Transverse colon (tissue), 4 donors: Measurements from ENCODE around the gene SOBP. TPM values are rescaled to one million over a fixed set of nuclear protein-coding genes. Genes with fewer than 3 reads are reported as not detected.

Source experiments
- DNase-seq: peaks from one replicate; pipeline ENCODE4 v3.0.0-alpha.2; 2019
- H3K27ac ChIP-seq, 4 donors: fragments of 200-600 bp; sonication (generic); 2 replicates each; pipeline ENCODE4 v1.5.1; 2016 to 2018; ENCODE audit warnings: inconsistent platforms in 4 of 4
- H3K27me3 ChIP-seq: fragments of 200-600 bp; sonication (generic); 2 replicates; pipeline ENCODE4 v1.5.1; 2017; ENCODE audit warnings: inconsistent platforms
- H3K36me3 ChIP-seq, 4 donors: fragments of 200-600 bp; sonication (generic); 2 replicates each; pipeline ENCODE4 v1.5.1; 2017 to 2019; ENCODE audit warnings: inconsistent platforms in 4 of 4
- H3K4me1 ChIP-seq, 4 donors: fragments of 200-600 bp; sonication (generic); 2 replicates each; pipeline ENCODE4 v1.5.1; 2017 to 2020; ENCODE audit warnings: inconsistent platforms in 4 of 4
- H3K4me3 ChIP-seq, 4 donors: fragments of 200-600 bp; sonication (generic); 1 replicate in 1 of 4; 2 replicates in 3 of 4; pipeline versions ENCODE4 v1.5.1 to v1.6.1; 2017 to 2019; ENCODE audit warnings: inconsistent platforms in 4 of 4
- H3K9me3 ChIP-seq, 2 donors: fragments of 200-600 bp; sonication (generic); 2 replicates each; pipeline ENCODE4 v1.5.1; 2017 to 2019; ENCODE audit warnings: inconsistent platforms in 2 of 2
- EP300 ChIP-seq: sonication (generic); formaldehyde crosslinking; IDR thresholded peaks from one replicate; pipeline ENCODE4 v1.6.1; 2017; ENCODE audit warnings: antibody characterized with exemption, low read depth
- POLR2A ChIP-seq: fragments of 450-650 bp; IDR thresholded peaks from one replicate; pipeline ENCODE4 v1.6.1; 2016; ENCODE audit warnings: antibody characterized with exemption, mild to moderate bottlenecking, moderate library complexity
- POLR2AphosphoS5 ChIP-seq, 3 donors: sonication (generic); formaldehyde crosslinking; IDR thresholded peaks; one replicate each; pipeline ENCODE4 v1.6.1; 2016; ENCODE audit warnings: antibody characterized with exemption in 3 of 3
- WGBS, 2 donors: methylation state at CpG; one replicate each; pipeline ENCODE4 v1.1.5; 2018; ENCODE audit warnings: low coverage in 1 of 2; 5-methylcytosine and 5-hydroxymethylcytosine counted together
- in situ Hi-C, 4 donors: fragments of 200-750 bp; cut with MboI; loops; one replicate each; pipeline versions ENCODE4 v1.15.0 to v1.15.1; 2017; ENCODE audit warnings: low sequenced_read_pairs in 3 of 4, low pct_ligation_motif_present in 1 of 4, low pct_unique_long_range_greater_than_20kb in 1 of 4
- intact Hi-C: fragments of 100-400 bp; cut with DNase I; formaldehyde crosslinking; loops from one replicate; pipeline ENCODE4 v1.15.1; 2023; ENCODE audit warnings: low total_unique reads
- total RNA-seq, 4 donors: library from RNA; depleted of rRNA; stranded (reverse); fragments of >200 nt; gene quantifications; one replicate each; pipeline ENCODE4 v1.1.0, GENCODE V29; 2016
- TF ChIP-seq, protein P1 (sequence below), 5 experiments: fragments of 200-600 bp in 3 of 5; fragments of 450-650 bp in 2 of 5; sonication (generic) in 3 of 5; IDR thresholded peaks; 1 replicate in 2 of 5; 2 replicates in 3 of 5; pipeline ENCODE4 v1.5.1; 2016 to 2017; ENCODE audit warnings: antibody characterized with exemption in 5 of 5, inconsistent platforms in 3 of 5, mild to moderate bottlenecking in 2 of 5, moderate library complexity in 1 of 5

The SOBP gene
- total RNA-seq, 4 donors from 2014 or later, result 2.6 to 15.9 (median 4.6) TPM

DNA sequence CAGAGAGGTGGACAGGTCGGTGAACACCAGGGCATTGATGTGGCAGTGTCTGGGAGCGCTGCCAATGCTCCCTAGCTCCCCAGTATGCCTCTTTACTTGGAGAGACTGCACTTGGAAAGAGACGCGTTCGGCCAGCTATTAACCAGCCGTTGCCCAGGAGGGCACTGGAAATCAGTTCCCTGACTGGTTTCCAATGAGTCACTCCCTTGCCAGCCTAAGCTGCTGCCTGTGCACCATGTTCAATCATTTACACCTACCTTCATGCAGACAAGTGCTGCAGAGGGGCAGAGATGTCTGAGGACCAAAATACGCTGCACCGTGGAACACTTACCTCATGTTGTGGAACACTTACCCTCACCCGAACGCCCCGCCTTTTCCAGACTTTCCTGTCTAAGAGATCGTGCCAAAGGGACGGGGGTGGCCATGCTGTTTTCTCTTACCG lies 151.6 kb downstream of the SOBP start:
- Histone ChIP-seq H3K4me1 (peaks cover 0 to 7% (median 0%) of the 10 kb centered on the region in 4 donors), H3K36me3 (no peaks in the 10 kb centered on the region), H3K9me3 (no peaks in the 10 kb centered on the region), H3K27ac (no peak overlapping the region), H3K27me3 (no peaks in the 10 kb centered on the region), H3K4me3 (no peak overlapping the region)
- intact Hi-C loops (no loop called here), in situ Hi-C loops (no loop called here)
- 77 to 80% methylated on average over 7 to 14 of the region's 14 CpGs for WGBS, 2 donors
- TF ChIP-seq EP300 (no peak), POLR2A (no peak), POLR2AphosphoS5 (IDR thresholded peaks at IDR 0.05) (no peak)
- TF ChIP-seq, protein P1, sequence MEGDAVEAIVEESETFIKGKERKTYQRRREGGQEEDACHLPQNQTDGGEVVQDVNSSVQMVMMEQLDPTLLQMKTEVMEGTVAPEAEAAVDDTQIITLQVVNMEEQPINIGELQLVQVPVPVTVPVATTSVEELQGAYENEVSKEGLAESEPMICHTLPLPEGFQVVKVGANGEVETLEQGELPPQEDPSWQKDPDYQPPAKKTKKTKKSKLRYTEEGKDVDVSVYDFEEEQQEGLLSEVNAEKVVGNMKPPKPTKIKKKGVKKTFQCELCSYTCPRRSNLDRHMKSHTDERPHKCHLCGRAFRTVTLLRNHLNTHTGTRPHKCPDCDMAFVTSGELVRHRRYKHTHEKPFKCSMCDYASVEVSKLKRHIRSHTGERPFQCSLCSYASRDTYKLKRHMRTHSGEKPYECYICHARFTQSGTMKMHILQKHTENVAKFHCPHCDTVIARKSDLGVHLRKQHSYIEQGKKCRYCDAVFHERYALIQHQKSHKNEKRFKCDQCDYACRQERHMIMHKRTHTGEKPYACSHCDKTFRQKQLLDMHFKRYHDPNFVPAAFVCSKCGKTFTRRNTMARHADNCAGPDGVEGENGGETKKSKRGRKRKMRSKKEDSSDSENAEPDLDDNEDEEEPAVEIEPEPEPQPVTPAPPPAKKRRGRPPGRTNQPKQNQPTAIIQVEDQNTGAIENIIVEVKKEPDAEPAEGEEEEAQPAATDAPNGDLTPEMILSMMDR (IDR thresholded peaks at IDR 0.05), result no peak
- no peak for DNase-seq

DNA sequence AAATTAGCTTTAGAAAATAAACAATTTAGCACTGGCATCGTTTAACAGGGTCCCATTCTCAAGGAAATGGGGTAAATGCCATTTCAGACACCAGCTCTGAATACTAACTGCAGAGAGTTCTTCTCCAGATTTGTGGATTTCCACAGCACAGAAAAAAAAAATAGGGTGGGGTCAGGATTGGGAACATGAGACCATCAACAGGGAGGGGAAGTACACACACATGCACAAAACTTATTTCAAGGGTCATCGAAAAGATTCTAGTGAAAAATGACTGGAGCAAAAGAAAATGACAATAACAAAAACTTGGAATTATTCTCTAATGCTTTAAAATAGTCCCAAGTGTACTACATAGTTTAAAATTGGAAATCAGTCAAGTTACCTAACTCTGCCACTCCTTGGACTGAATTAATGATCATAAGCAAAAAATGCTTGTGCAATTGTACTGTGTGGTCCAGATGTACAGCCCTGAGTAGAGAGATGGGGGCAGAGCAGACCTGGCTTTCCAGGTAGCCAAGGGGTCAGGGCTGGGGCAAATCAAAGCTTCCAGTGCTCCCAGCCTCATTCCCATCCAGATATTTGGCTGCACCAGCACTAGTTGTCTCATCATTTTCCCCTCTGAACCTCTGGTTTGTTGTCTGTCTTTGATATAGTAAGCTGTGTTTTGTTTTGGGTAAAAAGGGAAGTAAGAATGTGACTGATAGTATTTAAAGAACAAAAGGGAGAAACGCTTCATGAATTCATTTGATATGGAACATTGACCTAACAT lies 152.4 kb downstream of the SOBP start:
- no peak overlapping the region for H3K4me3 ChIP-seq
- H3K27me3 ChIP-seq, result no peaks in the 10 kb centered on the region
- TF ChIP-seq POLR2A, result no peak
- TF ChIP-seq POLR2AphosphoS5 (IDR thresholded peaks at IDR 0.05), result no peak
- TF ChIP-seq, protein P1 (IDR thresholded peaks at IDR 0.05), result no peak
- TF ChIP-seq EP300, result no peak
- WGBS, 2 donors, result 49 to 54% methylated on average over 3 of the region's 3 CpGs
- peaks cover 0 to 8% (median 0%) of the 10 kb centered on the region in 4 donors for H3K4me1 ChIP-seq
- H3K36me3 ChIP-seq, result no peaks in the 10 kb centered on the region
- H3K9me3 ChIP-seq, result no peaks in the 10 kb centered on the region
- intact Hi-C loops (no loop called here), in situ Hi-C loops (no loop called here)
- no peak for DNase-seq
- no peak overlapping the region for H3K27ac ChIP-seq

DNA sequence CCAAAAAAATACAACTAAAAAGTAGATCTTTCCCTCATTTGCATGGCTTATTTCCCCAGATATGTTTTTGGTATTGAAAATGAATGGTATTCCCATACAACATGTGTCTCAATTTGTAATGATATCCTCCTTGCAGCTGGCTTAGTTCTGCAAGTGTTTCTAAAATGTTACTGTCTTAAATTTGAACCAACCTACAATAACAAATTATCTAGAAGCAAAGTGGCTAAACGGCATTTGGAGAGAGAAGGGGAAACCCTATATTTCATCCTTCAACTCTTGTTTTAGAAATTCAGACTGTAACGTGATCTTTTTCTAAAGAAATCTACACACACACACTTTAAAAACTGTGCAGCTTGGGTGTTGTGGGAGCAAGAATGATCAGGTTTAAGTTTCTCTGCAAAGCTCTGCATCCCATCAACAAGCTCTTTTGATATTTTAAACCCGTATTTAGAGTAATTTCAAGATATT lies 153.0 kb downstream of the SOBP start:
- 65 to 76% methylated on average over 3 of the region's 3 CpGs for WGBS, 2 donors
- TF ChIP-seq POLR2AphosphoS5 (IDR thresholded peaks at IDR 0.05) (no peak), EP300 (no peak), POLR2A (no peak)
- TF ChIP-seq, protein P1 (IDR thresholded peaks at IDR 0.05), result no peak

DNA sequence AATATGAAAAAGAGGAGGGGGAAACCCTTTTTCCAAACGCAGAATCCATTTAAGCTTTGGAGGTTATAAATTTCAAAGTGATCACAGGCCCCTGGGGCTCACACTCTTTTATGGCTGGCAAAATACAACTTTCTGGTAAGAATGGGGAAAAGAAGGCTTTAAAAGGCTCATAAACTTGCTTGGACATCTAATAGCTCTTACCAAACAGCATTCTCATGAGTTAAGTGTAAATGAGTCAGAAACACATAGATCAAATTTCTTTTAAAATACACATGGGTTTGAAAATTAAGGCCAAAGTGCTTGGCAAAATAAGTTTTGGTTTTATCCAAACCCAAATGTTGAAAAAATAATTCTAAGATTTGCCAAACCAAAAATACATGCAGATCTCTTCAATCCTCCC lies 154.6 kb downstream of the SOBP start:
- 89% methylated on average over 1 of the region's 1 CpG; no CpG with 5 or more reads in 1 of the 2 donors for WGBS, 2 donors
- intact Hi-C loops (no loop called here), in situ Hi-C loops (no loop called here)
- Histone ChIP-seq H3K4me3 (no peak overlapping the region), H3K9me3 (no peaks in the 10 kb centered on the region), H3K36me3 (no peaks in the 10 kb centered on the region), H3K4me1 (peaks cover 0 to 8% (median 0%) of the 10 kb centered on the region in 4 donors), H3K27ac (no peak overlapping the region), H3K27me3 (no peaks in the 10 kb centered on the region)
- DNase-seq, result no peak
- TF ChIP-seq EP300, result no peak
- TF ChIP-seq POLR2AphosphoS5 (IDR thresholded peaks at IDR 0.05), result no peak
- no peak for TF ChIP-seq POLR2A

More for the DNA sequence above, 153.0 kb downstream of the SOBP start:
- H3K27ac ChIP-seq, result no peak overlapping the region
- DNase-seq, result no peak
- in situ Hi-C loops, result no loop called here
- H3K9me3 ChIP-seq, result no peaks in the 10 kb centered on the region
- H3K4me1 ChIP-seq, result peaks cover 0 to 8% (median 0%) of the 10 kb centered on the region in 4 donors
- no peaks in the 10 kb centered on the region for H3K27me3 ChIP-seq
- intact Hi-C loops, result no loop called here
- no peak overlapping the region for H3K4me3 ChIP-seq
- H3K36me3 ChIP-seq, result no peaks in the 10 kb centered on the region
